GM21619 (cell line): ENCODE data around the gene SESTD1.
"Not testable (repeated sequence)": the region's sequence is repeated elsewhere in the genome, so short reads cannot be mapped to it uniquely, and the experiment has no call there.

Experiments
- ATAC-seq: cut with Tn5 transposase; IDR thresholded peaks from one replicate; pipeline ENCODE4 v1.9.1; 2021; ENCODE audit not compliant: unreplicated experiment

Gene SESTD1

DNA sequence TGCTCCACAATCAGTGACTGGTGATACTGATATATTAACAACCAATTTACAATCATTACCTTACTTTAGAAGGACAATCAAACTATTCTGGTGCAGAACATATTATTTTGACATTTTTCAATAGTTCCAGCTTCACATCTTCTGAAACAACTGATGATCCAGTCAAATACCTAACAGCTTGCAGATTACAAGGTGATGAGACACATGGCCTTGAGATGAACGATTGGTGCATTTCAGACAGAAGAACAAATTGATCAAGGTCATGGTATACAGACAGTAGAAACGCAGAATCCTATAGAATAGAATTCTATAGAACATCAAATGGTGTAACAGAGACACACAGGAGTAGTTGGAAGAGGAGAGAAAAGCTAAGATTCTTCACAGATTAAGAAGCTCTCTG is 24.8 kb downstream of the SESTD1 start:
- ATAC-seq, result no peak

GRCh38 chr2:179239195-179239594 is 25.4 kb downstream of the SESTD1 start:
- peak; percentile 75 for ATAC-seq

DNA sequence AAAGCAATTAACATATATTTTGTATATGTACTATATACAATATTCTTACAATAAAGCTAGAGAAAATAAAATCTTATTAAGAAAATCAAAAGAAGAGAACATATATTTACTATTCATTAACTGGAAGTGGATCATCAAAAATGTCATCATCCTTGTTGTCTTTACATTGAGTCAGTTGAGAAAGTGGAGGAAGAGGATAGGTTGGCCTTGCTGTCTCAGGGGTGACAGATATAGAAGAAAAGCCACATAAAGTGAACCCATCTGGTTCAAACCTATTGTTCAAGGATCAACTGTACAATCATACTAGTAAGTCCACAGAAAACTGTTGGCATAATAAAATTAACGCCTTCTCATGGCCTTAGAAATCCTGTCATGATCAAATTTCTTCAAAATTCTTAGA is 26.6 kb downstream of the SESTD1 start:
- no peak for ATAC-seq

DNA sequence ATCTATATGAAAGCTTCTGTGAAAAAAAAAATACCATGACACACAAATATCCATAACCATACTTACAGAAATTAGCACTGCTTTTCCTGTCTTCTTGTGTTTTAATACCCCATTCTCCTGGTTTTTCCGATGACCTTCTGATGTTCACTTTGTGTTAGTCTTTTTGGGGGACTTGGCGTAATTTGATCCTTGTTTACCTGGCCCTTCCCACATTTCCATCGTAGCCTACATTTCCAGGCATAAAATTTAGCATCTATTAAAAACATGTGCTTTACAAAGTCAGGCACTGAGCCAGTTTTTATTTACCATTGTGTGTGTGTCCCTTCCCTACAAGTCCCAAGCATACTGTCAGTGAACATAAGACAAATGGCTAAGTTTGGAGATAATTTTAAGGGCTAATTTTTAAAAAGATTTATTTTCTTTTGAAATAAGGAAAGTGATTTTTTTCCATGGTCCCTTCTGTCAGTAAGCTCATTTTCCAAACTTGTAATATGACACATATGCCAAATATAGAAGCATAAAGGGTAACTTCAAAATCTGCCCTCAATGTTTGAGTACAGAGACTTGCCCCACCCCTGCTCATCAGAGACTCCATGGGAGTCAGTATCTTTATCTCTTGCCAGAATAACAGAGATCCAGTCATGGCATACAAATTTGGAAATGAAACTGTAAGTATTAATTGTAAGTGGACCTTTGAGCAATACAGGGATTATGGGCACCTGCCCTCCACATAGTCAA is 27.3 kb downstream of the SESTD1 start:
- no peak for ATAC-seq

GRCh38 chr2:179235463-179236108 is 29.0 kb downstream of the SESTD1 start:
- no peak for ATAC-seq

DNA sequence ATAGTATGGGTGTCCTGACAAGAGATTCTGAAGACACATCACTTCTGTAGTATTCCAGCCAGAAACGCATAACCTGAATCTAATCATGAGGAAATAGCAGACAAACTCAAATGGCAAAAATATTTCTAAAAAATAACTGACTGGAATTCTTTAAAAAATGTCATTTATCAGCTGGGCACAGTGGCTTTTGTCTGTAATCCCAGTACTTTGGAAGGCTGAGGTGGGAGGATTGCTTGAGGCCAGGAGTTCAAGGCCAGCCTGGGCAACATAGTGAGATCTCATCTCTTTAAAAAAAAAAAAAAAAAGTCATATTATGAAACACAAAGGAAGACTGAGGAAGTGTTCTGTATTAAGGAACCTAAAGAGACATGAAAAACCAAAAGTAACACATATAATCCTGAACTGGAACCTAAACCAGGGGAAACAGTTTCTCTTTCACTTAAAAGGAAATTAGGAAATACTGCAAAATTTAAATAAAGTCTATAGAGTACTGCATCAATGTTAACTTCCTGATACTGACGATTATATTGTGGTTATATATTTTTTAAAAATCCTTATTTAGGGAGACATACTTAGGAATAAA is 29.9 kb downstream of the SESTD1 start:
- no peak for ATAC-seq

DNA sequence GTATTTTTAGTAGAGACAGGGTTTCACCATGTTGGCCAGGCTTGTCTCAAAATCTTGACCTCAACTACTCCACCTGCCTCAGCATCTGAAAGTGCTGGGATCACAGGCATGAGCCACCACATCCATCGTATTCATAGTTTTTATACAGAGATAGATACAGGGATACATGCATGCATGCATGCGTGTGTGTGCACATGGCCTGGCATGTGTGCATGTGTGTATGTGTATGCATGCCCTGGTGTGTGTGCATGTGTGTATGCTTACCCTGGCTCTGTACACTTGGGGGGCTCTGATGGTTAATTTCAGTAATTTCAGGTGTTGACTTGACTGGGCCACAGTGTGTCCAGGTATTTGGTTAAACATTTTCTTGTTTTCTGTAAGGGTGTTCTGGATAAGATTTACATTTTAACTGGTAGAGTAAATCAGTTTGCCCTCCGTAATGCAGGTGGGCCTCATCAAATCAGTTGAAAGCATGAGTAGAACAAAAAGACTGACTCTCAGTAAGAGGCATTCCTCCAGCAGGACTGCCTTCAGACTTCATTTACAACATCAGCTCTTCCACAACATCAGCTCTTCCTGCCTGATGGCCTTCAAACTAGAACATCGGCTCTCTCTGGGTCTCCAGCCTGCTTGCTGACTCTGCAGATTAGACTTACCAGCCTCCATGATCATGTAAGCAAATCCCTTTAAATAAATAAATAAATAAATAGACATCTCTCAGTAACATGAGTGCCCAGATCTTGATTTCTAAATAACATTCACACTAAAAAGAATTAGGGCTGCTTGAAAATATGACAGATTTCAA is 30.8 kb downstream of the SESTD1 start:
- no peak for ATAC-seq

DNA sequence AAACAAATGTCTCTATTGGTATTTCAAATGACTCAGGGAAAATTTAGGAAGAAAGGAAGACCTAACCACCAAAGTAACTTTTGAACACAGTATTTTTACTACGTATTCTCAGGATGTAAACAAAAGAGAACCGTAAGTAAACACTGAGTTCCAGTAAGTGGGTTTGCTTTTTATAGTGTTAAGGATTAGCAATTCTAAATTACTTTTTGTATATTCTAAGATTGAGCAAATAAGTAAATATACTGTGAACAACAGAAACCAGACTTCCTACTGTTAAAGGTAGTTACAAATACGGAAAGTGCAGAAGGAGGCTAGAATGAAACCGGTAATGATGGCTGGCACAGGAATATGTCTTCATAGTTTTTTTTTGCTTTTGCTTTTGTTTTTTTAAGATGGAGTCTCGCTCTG is 31.5 kb downstream of the SESTD1 start:
- ATAC-seq, result no peak

GRCh38 chr2:179226961-179227259 is 37.7 kb downstream of the SESTD1 start:
- no peak for ATAC-seq

- no peak for ATAC-seq
These were observed 38.2 kb downstream of the SESTD1 start for GRCh38 chr2:179226203-179226960.

DNA sequence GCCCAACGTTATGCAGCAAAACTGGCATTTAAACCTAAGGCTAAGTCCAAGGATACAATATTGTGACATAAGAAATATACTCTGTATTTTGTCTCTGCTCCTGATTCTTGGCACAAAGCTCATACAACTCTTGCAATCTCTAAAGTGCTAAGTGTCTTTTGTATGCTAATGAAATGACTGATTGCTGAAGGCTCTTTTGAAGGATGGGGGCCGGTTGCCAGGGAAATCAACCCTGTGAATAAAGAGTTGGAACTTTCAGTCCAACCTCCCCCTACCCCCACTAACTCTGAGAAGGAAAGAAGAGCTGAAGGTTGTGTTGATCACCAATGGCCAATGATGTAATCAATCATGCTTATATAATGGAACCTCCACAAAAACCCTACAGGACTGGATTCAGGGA is 40.3 kb downstream of the SESTD1 start:
- no peak for ATAC-seq

DNA sequence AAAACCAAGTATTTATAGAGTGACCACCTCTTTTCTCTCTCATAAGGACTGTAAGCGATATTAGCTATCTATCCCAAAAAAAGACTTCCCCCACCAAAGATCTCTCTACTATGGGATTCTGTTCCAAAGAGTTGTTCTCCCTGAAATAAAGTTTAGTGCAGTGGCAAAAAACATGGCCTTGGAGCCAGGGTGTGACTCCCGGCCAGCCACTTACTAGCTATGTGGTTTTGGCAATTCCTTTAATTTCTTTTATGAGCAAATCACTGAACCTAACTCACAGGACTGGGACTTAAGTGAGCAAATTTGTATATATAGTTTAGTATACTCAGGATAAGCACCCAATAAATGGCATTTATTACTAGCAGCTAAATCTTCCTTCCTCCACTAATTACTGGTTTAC is 42.6 kb downstream of the SESTD1 start:
- ATAC-seq, result no peak

- peak; percentile 90 for ATAC-seq
These were observed 45.6 kb downstream of the SESTD1 start for GRCh38 chr2:179218848-179219594.

DNA sequence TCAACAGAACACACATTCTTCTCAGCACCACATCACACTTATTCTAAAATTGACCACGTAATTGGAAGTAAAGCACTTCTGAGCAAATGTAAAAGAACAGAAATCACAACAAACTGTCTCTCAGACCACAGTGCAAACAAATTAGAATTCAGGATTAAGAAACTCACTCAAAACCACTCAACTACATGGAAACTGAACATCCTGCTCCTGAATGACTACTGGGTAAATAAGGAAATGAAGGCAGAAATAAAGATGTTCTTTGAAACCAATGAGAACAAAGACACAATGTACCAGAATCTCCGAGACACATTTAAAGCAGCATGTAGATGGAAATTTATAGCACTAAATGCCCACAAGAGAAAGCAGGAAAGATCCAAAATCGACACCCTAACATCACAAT is 50.0 kb downstream of the SESTD1 start:
- not testable (repeated sequence) for ATAC-seq

DNA sequence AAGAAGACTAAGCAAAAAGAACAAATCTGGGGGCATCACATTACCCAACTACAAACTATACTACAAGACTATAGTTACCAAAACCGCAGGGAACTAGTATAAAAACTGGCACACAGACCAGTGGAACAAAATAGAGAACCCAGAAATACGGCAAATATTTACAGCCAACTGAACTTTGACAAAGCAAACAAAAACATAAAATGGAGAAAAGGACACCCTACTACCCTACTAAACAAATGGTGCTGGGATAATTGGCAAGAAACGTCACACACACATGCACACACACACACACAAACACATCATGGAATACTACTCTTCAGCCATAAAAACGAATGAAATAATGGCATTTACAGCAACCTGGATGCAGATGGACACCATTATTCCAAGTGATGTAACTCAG is 53.3 kb downstream of the SESTD1 start:
- ATAC-seq, result no peak

DNA sequence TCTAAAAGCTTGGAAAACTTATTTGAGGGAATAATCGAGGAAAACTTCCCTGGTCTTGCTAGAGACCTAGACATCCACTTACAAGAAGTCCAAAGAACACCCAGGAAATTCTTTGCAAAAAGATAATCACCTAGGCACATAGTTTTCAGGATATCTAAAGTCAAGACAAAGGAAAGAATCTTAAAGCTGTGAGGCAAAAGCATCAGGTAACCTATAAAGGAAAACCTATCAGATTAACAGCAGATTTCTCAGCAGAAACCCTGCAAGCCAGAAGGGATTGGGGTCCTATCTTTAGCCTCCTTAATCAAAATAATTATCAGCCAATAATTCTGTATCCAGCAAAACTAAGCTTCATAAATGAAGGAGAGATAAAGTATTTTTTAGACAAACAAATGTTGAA is 56.4 kb downstream of the SESTD1 start:
- ATAC-seq, result not testable (repeated sequence)

DNA sequence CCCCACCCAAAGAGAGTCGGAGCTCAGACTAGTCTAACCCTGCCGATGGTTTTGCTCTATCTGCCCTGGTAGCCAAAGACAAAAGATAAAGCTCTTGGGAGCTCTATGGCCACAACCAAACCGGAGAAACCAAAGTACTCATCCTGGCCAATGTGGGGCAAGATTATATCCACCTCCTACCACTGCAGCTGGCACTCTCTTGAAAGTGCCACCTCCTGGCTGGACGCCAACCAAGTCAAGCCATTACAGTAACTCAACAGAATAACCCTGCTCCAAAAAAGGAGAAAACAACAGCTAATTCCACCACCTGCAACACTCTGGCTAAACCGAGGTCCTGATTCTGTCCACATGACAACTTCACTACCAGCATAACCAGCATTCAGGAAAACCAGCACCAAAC is 57.6 kb downstream of the SESTD1 start:
- ATAC-seq, result no peak

- no peak for ATAC-seq
These were observed 62.8 kb downstream of the SESTD1 start for GRCh38 chr2:179201869-179202268.

GRCh38 chr2:179195926-179196590 is 68.6 kb downstream of the SESTD1 start:
- not testable (repeated sequence) for ATAC-seq

DNA sequence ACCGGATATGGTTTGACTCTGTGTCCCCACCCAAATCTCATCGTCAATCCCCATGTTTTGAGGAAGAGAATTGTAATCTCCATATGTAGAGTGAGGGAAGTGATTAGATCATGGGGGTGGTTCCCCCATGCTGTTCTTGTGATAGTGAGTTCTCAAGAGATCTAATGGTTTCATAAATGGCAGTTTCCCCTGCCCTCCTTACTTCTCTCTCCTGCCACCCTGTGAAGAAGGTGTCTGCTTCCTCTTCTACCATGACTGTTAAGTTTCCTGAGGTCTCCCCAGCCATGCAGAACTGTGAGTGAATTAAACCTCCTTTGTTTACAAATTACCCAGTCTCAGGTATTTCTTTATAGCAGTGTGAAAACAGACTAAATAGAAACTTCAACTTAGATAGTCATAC is 69.5 kb downstream of the SESTD1 start:
- ATAC-seq, result no peak
